IMR-90 (cell line): ENCODE results near the gene TCF3. TPM values are rescaled to one million over a fixed set of nuclear protein-coding genes. Genes with fewer than 3 reads are reported as not detected.

ENCODE experiments used
- ATAC-seq: fragments of 200-7000 bp; cut with Tn5 transposase; 2 replicates; pipeline ENCODE4 v1.9.1; 2020; ENCODE audit warnings: low read depth, mild to moderate bottlenecking, moderate library complexity
- BruUV-seq: library from RNA; stranded (reverse); fragments of 400-500 nt; replicated peaks from 2 replicates; lab custom pipeline; 2021; lab: Mats Ljungman, UMichigan
- CTCF ChIA-PET: fragments of 300-600 bp; formaldehyde crosslinking; extraction: SDS; loops from one replicate; lab custom pipeline; 2021; ENCODE audit warnings: antibody characterized with exemption; lab: Yijun Ruan, JAX
- POLR2A ChIA-PET: fragments of 300-600 bp; sonication (Branson Sonifier 250); formaldehyde crosslinking; loops from one replicate; lab custom pipeline; 2022; ENCODE audit warnings: antibody characterized with exemption; ENCODE audit not compliant: unreplicated experiment; lab: Charles Lee
- DNase-seq: peaks from one replicate; pipeline ENCODE4 v3.0.0; 2013
- H2AFZ ChIP-seq: replicated peaks from 2 replicates; pipeline ENCODE3; 2013; ENCODE audit warnings: low read length, mild to moderate bottlenecking; ENCODE audit not compliant: poor library complexity
- H2AK5ac ChIP-seq: 2 replicates; pipeline ENCODE4 v1.6.1; 2013; ENCODE audit warnings: low read depth, low read length, inconsistent platforms
- H2AK9ac ChIP-seq: replicated peaks from 2 replicates; pipeline ENCODE3; 2013; ENCODE audit warnings: mild to moderate bottlenecking, low read depth, low read length, moderate library complexity; ENCODE audit not compliant: poor library complexity
- H2BK120ac ChIP-seq: 2 replicates; pipeline ENCODE4 v1.6.1; 2013; ENCODE audit warnings: low read depth, low read length, inconsistent platforms
- H2BK15ac ChIP-seq: 3 replicates; pipeline ENCODE4 v1.6.1; 2013; ENCODE audit warnings: low read depth, low read length, inconsistent platforms
- H2BK20ac ChIP-seq: 2 replicates; pipeline ENCODE4 v1.6.1; 2013; ENCODE audit warnings: low read depth, mild to moderate bottlenecking, inconsistent platforms, low read length, moderate library complexity
- H2BK5ac ChIP-seq: 2 replicates; pipeline ENCODE4 v1.6.1; 2013; ENCODE audit warnings: mild to moderate bottlenecking, low read depth, low read length, inconsistent platforms; ENCODE audit not compliant: poor library complexity, severe bottlenecking
- H3K14ac ChIP-seq: replicated peaks from 2 replicates; pipeline ENCODE4 v1.6.1; 2013; ENCODE audit warnings: low read depth, low read length, inconsistent platforms
- H3K18ac ChIP-seq: 2 replicates; pipeline ENCODE4 v1.6.1; 2013; ENCODE audit warnings: low read depth, low read length, control low read depth
- H3K23ac ChIP-seq: 2 replicates; pipeline ENCODE4 v1.6.1; 2013; ENCODE audit warnings: low read depth, low read length, inconsistent platforms
- H3K27ac ChIP-seq: 2 replicates; pipeline ENCODE4 v1.5.1; 2013; ENCODE audit warnings: mild to moderate bottlenecking, control low read depth, low read length; ENCODE audit not compliant: insufficient read depth
- H3K27me3 ChIP-seq: 2 replicates; pipeline ENCODE4 v1.6.1; 2013; ENCODE audit warnings: low read length; ENCODE audit not compliant: control insufficient read depth, insufficient read depth
- H3K36me3 ChIP-seq: 2 replicates; pipeline ENCODE4 v1.6.1; 2013; ENCODE audit warnings: low read length, mixed read lengths; ENCODE audit not compliant: control insufficient read depth, insufficient read depth
- H3K4ac ChIP-seq: 2 replicates; pipeline ENCODE4 v1.6.1; 2013; ENCODE audit warnings: low read depth, low read length, inconsistent platforms
- H3K4me1 ChIP-seq: 2 replicates; pipeline ENCODE4 v1.6.1; 2013; ENCODE audit warnings: low read length, mixed read lengths; ENCODE audit not compliant: control insufficient read depth, insufficient read depth
- H3K4me2 ChIP-seq: 2 replicates; pipeline ENCODE4 v1.6.1; 2013; ENCODE audit warnings: low read depth, mild to moderate bottlenecking, control low read depth, low read length, moderate library complexity
- H3K4me3 ChIP-seq: 2 replicates; pipeline ENCODE4 v1.5.1; 2013; ENCODE audit warnings: low read depth, mild to moderate bottlenecking, control low read depth, low read length, moderate library complexity; ENCODE audit not compliant: insufficient read depth
- H3K56ac ChIP-seq: 2 replicates; pipeline ENCODE4 v1.6.1; 2013; ENCODE audit warnings: low read length, inconsistent platforms; ENCODE audit not compliant: insufficient read depth; ENCODE audit errors: extremely low read depth
- H3K79me1 ChIP-seq, 2 experiments: 2 replicates each; pipeline ENCODE4 v1.6.1; 2013; ENCODE audit warnings: low read length in 2 of 2, inconsistent platforms in 1 of 2, low read depth in 1 of 2
- H3K9ac ChIP-seq: 2 replicates; pipeline ENCODE4 v1.6.1; 2013; ENCODE audit warnings: low read depth, low read length, control low read depth
- H3K9me1 ChIP-seq: 2 replicates; pipeline ENCODE4 v1.6.1; 2013; ENCODE audit warnings: low read length, inconsistent platforms; ENCODE audit not compliant: insufficient read depth
- H3K9me3 ChIP-seq: 2 replicates; pipeline ENCODE4 v1.6.1; 2013; ENCODE audit warnings: low read length; ENCODE audit not compliant: control insufficient read depth, insufficient read depth
- H4K20me1 ChIP-seq: 2 replicates; pipeline ENCODE4 v1.6.1; 2013; ENCODE audit warnings: low read length, inconsistent platforms; ENCODE audit not compliant: insufficient read depth
- H4K5ac ChIP-seq: 2 replicates; pipeline ENCODE4 v1.6.1; 2013; ENCODE audit warnings: mild to moderate bottlenecking, low read depth, low read length, control low read depth
- H4K8ac ChIP-seq, 2 experiments: 2 replicates each; pipeline ENCODE4 v1.6.1; 2013; ENCODE audit warnings: low read depth in 2 of 2, low read length in 2 of 2, control low read depth in 1 of 2, inconsistent platforms in 1 of 2
- H4K91ac ChIP-seq: 2 replicates; pipeline ENCODE4 v1.6.1; 2013; ENCODE audit warnings: low read depth, low read length, inconsistent platforms; ENCODE audit not compliant: insufficient read depth
- BHLHE40 ChIP-seq: fragments of 150-350 bp; IDR thresholded peaks from 2 replicates; pipeline ENCODE4 v1.6.1; 2016; ENCODE audit warnings: mild to moderate bottlenecking, low read depth, low read length
- CEBPB ChIP-seq: IDR thresholded peaks from 2 replicates; pipeline ENCODE4 v1.6.1; 2012; ENCODE audit warnings: low read depth, low read length, improper control_type of control experiment
- CHD1 ChIP-seq: IDR thresholded peaks from 2 replicates; pipeline ENCODE4 v1.6.1; 2012; ENCODE audit warnings: low read depth, low read length, improper control_type of control experiment
- CTCF ChIP-seq: conservative IDR thresholded peaks from 2 replicates; pipeline ENCODE4 v1.5.1; 2012; ENCODE audit warnings: mild to moderate bottlenecking, low read depth, low read length, improper control_type of control experiment
- MAFK ChIP-seq: IDR thresholded peaks from 2 replicates; pipeline ENCODE4 v1.6.1; 2012; ENCODE audit warnings: low read depth, low read length, improper control_type of control experiment
- MAZ ChIP-seq: IDR thresholded peaks from 2 replicates; pipeline ENCODE4 v1.6.1; 2012; ENCODE audit warnings: low read depth, mild to moderate bottlenecking, low read length, improper control_type of control experiment, moderate library complexity, borderline replicate concordance
- RAD21 ChIP-seq: IDR thresholded peaks from 2 replicates; pipeline ENCODE4 v1.6.1; 2012; ENCODE audit warnings: low read length, improper control_type of control experiment
- RCOR1 ChIP-seq: IDR thresholded peaks from 2 replicates; pipeline ENCODE4 v1.6.1; 2012; ENCODE audit warnings: mild to moderate bottlenecking, low read length, improper control_type of control experiment; ENCODE audit not compliant: insufficient replicate concordance
- RFX5 ChIP-seq: IDR thresholded peaks from 2 replicates; pipeline ENCODE4 v1.8.0; 2012; ENCODE audit warnings: low read depth, mild to moderate bottlenecking, low read length, moderate library complexity
- USF2 ChIP-seq: fragments of 150-350 bp; IDR thresholded peaks from 2 replicates; pipeline ENCODE4 v1.6.1; 2017; ENCODE audit warnings: mild to moderate bottlenecking, antibody characterized with exemption, low read length, low read depth
- WGBS, 2 experiments: methylation state at CpG; one replicate each; pipeline versions ENCODE4 v1.1.5 to v1.1.7; 2013; ENCODE audit warnings: missing lambda C conversion rate in 2 of 2; ENCODE audit not compliant: insufficient read length in 1 of 2; ENCODE audit errors: extremely low coverage in 2 of 2; 5-methylcytosine and 5-hydroxymethylcytosine counted together
- dilution Hi-C: fragments of 300-500 bp; cut with HindIII; formaldehyde crosslinking; loops from one replicate; pipeline ENCODE4 v1.14.3; 2018; ENCODE audit warnings: low sequenced_read_pairs; ENCODE audit not compliant: unreplicated experiment
- in situ Hi-C: fragments of 300-500 bp; cut with MboI; formaldehyde crosslinking; loops from 3 replicates; pipeline ENCODE4 v1.14.3; 2019; ENCODE audit warnings: low sequenced_read_pairs, inconsistent platforms, mixed read lengths
- intact Hi-C: fragments of 100-400 bp; cut with micrococcal nuclease; formaldehyde crosslinking; loops from 2 replicates; pipeline ENCODE4 v1.10.0; 2022
- polyA plus RNA-seq, 3 experiments: library from polyadenylated mRNA; depleted of rRNA; stranded (reverse); fragments of >200 nt; gene quantifications; 2 replicates each; pipeline ENCODE4 v1.2.3, GENCODE V29; 2012; ENCODE audit warnings: low replicate concordance in 1 of 3
- total RNA-seq: library from RNA; depleted of rRNA; stranded (reverse); fragments of >200 nt; gene quantifications from 2 replicates; pipeline ENCODE4 v1.2.3, GENCODE V29; 2012

TCF3 gene
- total and polyA plus RNA-seq, 2 of the 4 experiments (the other 2 are of a cell fraction): 29.9 to 127 TPM

- Histone ChIP-seq H2BK120ac (no peak overlapping the region), H3K27ac (no peak overlapping the region), H3K4me1 (no peaks in the 10 kb centered on the region), H3K4me2 (no peak overlapping the region), H2AFZ (no peak overlapping the region), H3K56ac (no peak overlapping the region), H3K4ac (no peak overlapping the region), H3K9me3 (peaks cover 2% of the 10 kb centered on the region; the same call in 1 of the 2 replicates), H3K36me3 (peaks cover 51% of the 10 kb centered on the region), H2BK5ac (no peak overlapping the region), H3K9ac (no peak overlapping the region), H3K23ac (no peak overlapping the region), H4K20me1 (peaks cover 47% of the 10 kb centered on the region), H2AK5ac (no peak overlapping the region), H3K79me1 (peaks cover under 1 to 57% of the 10 kb centered on the region in 2 experiments; a peak in 3 of 4 replicates), H3K18ac (no peak overlapping the region), H4K91ac (no peak overlapping the region), H3K27me3 (no peaks in the 10 kb centered on the region), H3K4me3 (no peak overlapping the region), H2BK15ac (no peak overlapping the region), H4K5ac (no peak overlapping the region), H3K14ac (no peak overlapping the region), H3K9me1 (no peaks in the 10 kb centered on the region), H4K8ac (no peak overlapping the region), H2AK9ac (no peak overlapping the region), H2BK20ac (no peak overlapping the region)
- POLR2A ChIA-PET: no interaction called here
- no peak for ATAC-seq
- in situ Hi-C loops (no loop called here), dilution Hi-C loops (no loop called here), intact Hi-C loops (no loop called here)
- CTCF ChIA-PET: no interaction called here
- TF ChIP-seq CTCF: no peak
- no peak for TF ChIP-seq MAZ
- no peak for TF ChIP-seq RCOR1
- no peak for TF ChIP-seq MAFK
- TF ChIP-seq RFX5: no peak
- no peak for TF ChIP-seq RAD21
- no peak for TF ChIP-seq CHD1
- no peak for TF ChIP-seq USF2
- no peak for TF ChIP-seq CEBPB
- no peak for TF ChIP-seq BHLHE40
- no peak for DNase-seq
- WGBS, 2 experiments: 92% methylated on average over 4 of the region's 11 CpGs; no CpG with 5 or more reads in 1 of the 2 experiments
- no TSS peak for BruUV-seq
Measured at GRCh38 chr19:1633269-1633826, 19.1 kb downstream of the TCF3 start.
